ENCODE results near the gene DNAI1. TPM values are rescaled to one million over a fixed set of nuclear protein-coding genes. Genes with fewer than 3 reads are reported as not detected.

Gene DNAI1
- total and polyA plus RNA-seq, 2 of the 13 experiments (the other 11 are each of a cell fraction or from before 2014, with no cell fraction given) = not detected

- intact Hi-C loops (cut with micrococcal nuclease; ENCODE audit: unreplicated experiment) = no loop called here
- ChIA-PET CTCF (ENCODE audit: low intra/inter-chr PET ratio, low total read pairs) (no interaction called here), POLR2A (no interaction called here)
- no peaks in the 10 kb centered on the region for H3K79me2 ChIP-seq (ENCODE audit: insufficient read depth, low read length)
- H3K36me3 ChIP-seq (replicated peaks in 1 of 2; ENCODE audit: control insufficient read depth in 1 of 2, insufficient read depth in 2 of 2, low read length in 2 of 2) = no peaks in the 10 kb centered on the region
- no peak overlapping the region for H3K27ac ChIP-seq (ENCODE audit: extremely low read length, insufficient read depth, low read length)
- DNase-seq (ENCODE audit: low spot score) = no peak
- H3K9ac ChIP-seq (ENCODE audit: insufficient read depth, low read depth, low read length) = no peak overlapping the region
- H4K20me1 ChIP-seq (ENCODE audit: insufficient read depth, low read length) = no peaks in the 10 kb centered on the region; the same call in 1 of the 2 replicates
- no peak overlapping the region for H3K4me3 ChIP-seq (replicated peaks in 1 of 3; ENCODE audit: insufficient read depth in 1 of 3, low read depth in 2 of 3, low read length in 3 of 3)
- in situ Hi-C loops (cut with HindIII; ENCODE audit: extremely low pct_ligation_motif_present, low pct_unique_long_range_greater_than_20kb) = no loop called here
- no peak overlapping the region for H2AFZ ChIP-seq (ENCODE audit: low read length)
- WGBS (ENCODE audit: low lambda C conversion rate) = 46% methylated on average over 2 of the region's 2 CpGs
- BruUV-seq (replicated peaks) = no TSS peak
- ATAC-seq = no peak
- no peaks in the 10 kb centered on the region for H3K9me3 ChIP-seq (ENCODE audit: low read length)
- H3K4me1 ChIP-seq (ENCODE audit: insufficient read depth, low read length) = peaks cover 23% of the 10 kb centered on the region
- no peak overlapping the region for H3K4me2 ChIP-seq (ENCODE audit: low read depth, low read length)
- H3K27me3 ChIP-seq (ENCODE audit: control insufficient read depth in 1 of 2, insufficient read depth in 2 of 2, low read length in 2 of 2) = peaks cover 0 to 10% of the 10 kb centered on the region in 2 experiments; a peak in 2 of 5 replicates
- FAIRE-seq = no peak
- TF ChIP-seq ELF4 (CRISPR knock-in tag; IDR thresholded peaks at IDR 0.05; ENCODE audit: borderline replicate concordance) (no peak), ZFAT (CRISPR knock-in tag; conservative IDR thresholded peaks at IDR 0.05) (no peak), ZNF10 (CRISPR knock-in tag; IDR thresholded peaks at IDR 0.05; ENCODE audit: borderline replicate concordance, low read depth) (no peak), E2F2 (CRISPR knock-in tag; IDR thresholded peaks at IDR 0.05; ENCODE audit: borderline replicate concordance) (no peak), ELF1 (CRISPR knock-in tag; IDR thresholded peaks at IDR 0.05) (no peak), PRMT3 (CRISPR knock-in tag; IDR thresholded peaks at IDR 0.05; ENCODE audit: borderline replicate concordance, low read depth) (no peak), HNRNPH1 (optimal IDR thresholded peaks at IDR 0.05; ENCODE audit: low read depth, low read length) (no peak), SNRNP70 (IDR thresholded peaks at IDR 0.05; ENCODE audit: low read depth, low read length) (no peak), ZNF737 (CRISPR knock-in tag; IDR thresholded peaks at IDR 0.05; ENCODE audit: borderline replicate concordance) (no peak), FOXK1 (CRISPR knock-in tag; IDR thresholded peaks at IDR 0.05; ENCODE audit: borderline replicate concordance, low read depth) (no peak), ISX (CRISPR knock-in tag; conservative IDR thresholded peaks at IDR 0.05) (no peak)
These were observed 40.5 kb downstream of the DNAI1 start for GRCh38 chr9:34499076-34499475.

Measured in HepG2 (cell line).